Chondrocyte (in vitro differentiated cells): ENCODE results near the gene FRMD4A. TPM values are rescaled to one million over a fixed set of nuclear protein-coding genes. Genes with fewer than 3 reads are reported as not detected.

Experiments
- DNase-seq: peaks from one replicate; pipeline ENCODE4 v3.0.0; 2021; ENCODE audit warnings: mixed read lengths, low spot score
- H3K27ac Mint-ChIP-seq: one replicate; pipeline ENCODE4 v1.8.0; 2021; ENCODE audit warnings: mild to moderate bottlenecking, moderate library complexity, mixed read lengths; ENCODE audit not compliant: unreplicated experiment
- H3K27me3 Mint-ChIP-seq: 2 replicates; pipeline ENCODE4 v1.8.0; 2021; ENCODE audit warnings: low read depth, mixed read lengths
- H3K36me3 Mint-ChIP-seq: 2 replicates; pipeline ENCODE4 v1.8.0; 2021; ENCODE audit warnings: low read depth, mixed read lengths
- H3K4me1 Mint-ChIP-seq: 2 replicates; pipeline ENCODE4 v1.8.0; 2021; ENCODE audit warnings: low read depth, mild to moderate bottlenecking, mixed read lengths
- H3K4me3 Mint-ChIP-seq: one replicate; pipeline ENCODE4 v1.8.0; 2021; ENCODE audit warnings: mild to moderate bottlenecking, moderate library complexity, mixed read lengths; ENCODE audit not compliant: unreplicated experiment
- H3K9me3 Mint-ChIP-seq: 2 replicates; pipeline ENCODE4 v1.8.0; 2021; ENCODE audit warnings: low read depth, mixed read lengths
- CTCF ChIP-seq: fragments of 200-600 bp; sonication (generic); IDR thresholded peaks from 2 replicates; pipeline ENCODE4 v1.5.0; 2021; ENCODE audit warnings: antibody characterized with exemption, mild to moderate bottlenecking, moderate library complexity
- total RNA-seq: library from RNA; stranded (reverse); gene quantifications from 3 replicates; pipeline ENCODE4 v1.2.1, GENCODE V29; 2021

The FRMD4A gene
- total RNA-seq, 1 donor from 2014 or later: 129 TPM

- H3K4me1 Mint-ChIP-seq: peaks cover 9% of the 10 kb centered on the region
- H3K9me3 Mint-ChIP-seq: no peaks in the 10 kb centered on the region
- DNase-seq: no peak
- no peaks in the 10 kb centered on the region for H3K36me3 Mint-ChIP-seq
- no peak overlapping the region for H3K27ac Mint-ChIP-seq
- no peak for TF ChIP-seq CTCF
- H3K4me3 Mint-ChIP-seq: no peak overlapping the region
- no peaks in the 10 kb centered on the region for H3K27me3 Mint-ChIP-seq
These were observed 21.1 kb downstream of the FRMD4A start for GRCh38 chr10:14309593-14309992.

GRCh38 chr10:14306190-14306589, 24.5 kb downstream of the FRMD4A start:
- H3K36me3 Mint-ChIP-seq: no peaks in the 10 kb centered on the region
- no peak for DNase-seq
- H3K27me3 Mint-ChIP-seq: no peaks in the 10 kb centered on the region
- no peak for TF ChIP-seq CTCF
- H3K9me3 Mint-ChIP-seq: no peaks in the 10 kb centered on the region
- no peak overlapping the region for H3K27ac Mint-ChIP-seq
- no peak overlapping the region for H3K4me3 Mint-ChIP-seq
- H3K4me1 Mint-ChIP-seq: peaks cover 19% of the 10 kb centered on the region

- Mint-ChIP-seq H3K27me3 (no peaks in the 10 kb centered on the region), H3K36me3 (no peaks in the 10 kb centered on the region)
These were observed 26.7 kb downstream of the FRMD4A start for GRCh38 chr10:14304046-14304445.

GRCh38 chr10:14302035-14302434, 28.7 kb downstream of the FRMD4A start:
- no peaks in the 10 kb centered on the region for H3K9me3 Mint-ChIP-seq
- no peak overlapping the region for H3K27ac Mint-ChIP-seq
- peaks cover 2% of the 10 kb centered on the region for H3K36me3 Mint-ChIP-seq
- peak; percentile 75 for TF ChIP-seq CTCF
- no peaks in the 10 kb centered on the region for H3K27me3 Mint-ChIP-seq
- no peak overlapping the region for H3K4me3 Mint-ChIP-seq
- peaks cover 31% of the 10 kb centered on the region for H3K4me1 Mint-ChIP-seq
- no peak for DNase-seq

More at GRCh38 chr10:14304046-14304445, 26.7 kb downstream of the FRMD4A start:
- peaks cover 19% of the 10 kb centered on the region for H3K4me1 Mint-ChIP-seq
- no peak for DNase-seq
- TF ChIP-seq CTCF: no peak
- no peak overlapping the region for H3K27ac Mint-ChIP-seq
- H3K9me3 Mint-ChIP-seq: no peaks in the 10 kb centered on the region
- H3K4me3 Mint-ChIP-seq: no peak overlapping the region

GRCh38 chr10:14299556-14299955, 31.2 kb downstream of the FRMD4A start:
- no peak for DNase-seq
- H3K27me3 Mint-ChIP-seq: no peaks in the 10 kb centered on the region
- peaks cover 47% of the 10 kb centered on the region for H3K4me1 Mint-ChIP-seq
- peaks cover 2% of the 10 kb centered on the region for H3K36me3 Mint-ChIP-seq
- no peaks in the 10 kb centered on the region for H3K9me3 Mint-ChIP-seq
- H3K27ac Mint-ChIP-seq: no peak overlapping the region
- no peak for TF ChIP-seq CTCF
- no peak overlapping the region for H3K4me3 Mint-ChIP-seq
